ENCODE data around the gene CTIF.

CTIF gene

GRCh38 chr18:48813833-48814489 is 275.1 kb downstream of the CTIF start:
- Histone ChIP-seq H3K4me1 (ENCODE audit: control insufficient read depth in 1 of 2, insufficient read depth in 1 of 2, low read depth in 1 of 2, low read length in 1 of 2) (peaks cover 7 to 10% of the 10 kb centered on the region in 2 experiments), H3K4me3 (ENCODE audit: low read depth in 1 of 2, low read length in 1 of 2) (no peak overlapping the region), H3K9me3 (no peaks in the 10 kb centered on the region), H3K36me3 (no peaks in the 10 kb centered on the region), H3K27me3 (no peaks in the 10 kb centered on the region), H3K27ac (no peak overlapping the region)
- no peak for TF ChIP-seq CTCF (IDR thresholded peaks at IDR 0.05)

GRCh38 chr18:48814490-48815178 is 275.8 kb downstream of the CTIF start:
- no peak for TF ChIP-seq CTCF (IDR thresholded peaks at IDR 0.05)
- Histone ChIP-seq H3K27ac (no peak overlapping the region), H3K36me3 (no peaks in the 10 kb centered on the region), H3K4me3 (ENCODE audit: low read depth in 1 of 2, low read length in 1 of 2) (no peak overlapping the region), H3K4me1 (ENCODE audit: control insufficient read depth in 1 of 2, insufficient read depth in 1 of 2, low read depth in 1 of 2, low read length in 1 of 2) (peaks cover 7 to 10% of the 10 kb centered on the region in 2 experiments), H3K27me3 (no peaks in the 10 kb centered on the region), H3K9me3 (no peaks in the 10 kb centered on the region)

- no peaks in the 10 kb centered on the region for H3K36me3 ChIP-seq
- no peaks in the 10 kb centered on the region for H3K27me3 ChIP-seq
- H3K27ac ChIP-seq, result no peak overlapping the region
- no peak for TF ChIP-seq CTCF (IDR thresholded peaks at IDR 0.05)
- no peak overlapping the region for H3K4me3 ChIP-seq (ENCODE audit: low read depth in 1 of 2, low read length in 1 of 2)
- H3K9me3 ChIP-seq, result no peaks in the 10 kb centered on the region
- H3K4me1 ChIP-seq (ENCODE audit: control insufficient read depth in 1 of 2, insufficient read depth in 1 of 2, low read depth in 1 of 2, low read length in 1 of 2), result peaks cover 7 to 10% of the 10 kb centered on the region in 2 experiments
Observed at GRCh38 chr18:48815179-48815515, 276.3 kb downstream of the CTIF start.

GRCh38 chr18:48815581-48816324 is 276.9 kb downstream of the CTIF start:
- Histone ChIP-seq H3K27ac (no peak overlapping the region), H3K27me3 (no peaks in the 10 kb centered on the region), H3K9me3 (no peaks in the 10 kb centered on the region), H3K4me1 (ENCODE audit: control insufficient read depth in 1 of 2, insufficient read depth in 1 of 2, low read depth in 1 of 2, low read length in 1 of 2) (peaks cover 7 to 10% of the 10 kb centered on the region in 2 experiments), H3K4me3 (ENCODE audit: low read depth in 1 of 2, low read length in 1 of 2) (no peak overlapping the region), H3K36me3 (no peaks in the 10 kb centered on the region)
- no peak for TF ChIP-seq CTCF (IDR thresholded peaks at IDR 0.05)

- Histone ChIP-seq H3K27ac (no peak overlapping the region), H3K27me3 (no peaks in the 10 kb centered on the region), H3K4me1 (ENCODE audit: control insufficient read depth in 1 of 2, insufficient read depth in 1 of 2, low read depth in 1 of 2, low read length in 1 of 2) (peaks cover 7 to 10% of the 10 kb centered on the region in 2 experiments), H3K36me3 (no peaks in the 10 kb centered on the region), H3K9me3 (no peaks in the 10 kb centered on the region), H3K4me3 (ENCODE audit: low read depth in 1 of 2, low read length in 1 of 2) (no peak overlapping the region)
- no peak for TF ChIP-seq CTCF (IDR thresholded peaks at IDR 0.05)
Observed at GRCh38 chr18:48816554-48816953, 277.7 kb downstream of the CTIF start.
